ENCODE measurements around the gene EIF4E2. TPM values are rescaled to one million over a fixed set of nuclear protein-coding genes. Genes with fewer than 3 reads are reported as not detected.

Gene EIF4E2
- total RNA-seq, 1 donor from 2014 or later = 68.1 TPM

GRCh38 chr2:232502911-232503808, 47.3 kb upstream of the EIF4E2 start:
- Histone ChIP-seq H3K36me3 (no peaks in the 10 kb centered on the region), H3K4me3 (peak overlapping the region; percentile 47), H3K9me3 (no peaks in the 10 kb centered on the region), H3K27ac (no peak overlapping the region), H3K4me1 (peaks cover 11% of the 10 kb centered on the region), H3K27me3 (ENCODE audit: low read depth) (peaks cover 57% of the 10 kb centered on the region)
- ATAC-seq = peak; percentile 35 to 67
- no peak for DNase-seq
- intact Hi-C loops (cut with DNase I) = no loop called here
- no peak for TF ChIP-seq CTCF (IDR thresholded peaks at IDR 0.05)

- H3K9me3 ChIP-seq = no peaks in the 10 kb centered on the region
- peaks cover 11% of the 10 kb centered on the region for H3K4me1 ChIP-seq
- DNase-seq (no peak), ATAC-seq (no peak)
- H3K27me3 ChIP-seq (ENCODE audit: low read depth) = peaks cover 60% of the 10 kb centered on the region
- no peak overlapping the region for H3K27ac ChIP-seq
- H3K4me3 ChIP-seq = peak overlapping the region; percentile 47
- no peak for TF ChIP-seq CTCF (IDR thresholded peaks at IDR 0.05)
- no peaks in the 10 kb centered on the region for H3K36me3 ChIP-seq
- intact Hi-C loops (cut with DNase I) = no loop called here
These were observed 46.6 kb upstream of the EIF4E2 start for GRCh38 chr2:232503809-232504323.

GRCh38 chr2:232504438-232504837, 46.1 kb upstream of the EIF4E2 start:
- intact Hi-C loops (cut with DNase I) = no loop called here
- no peaks in the 10 kb centered on the region for H3K9me3 ChIP-seq
- H3K27me3 ChIP-seq (ENCODE audit: low read depth) = peaks cover 57% of the 10 kb centered on the region
- ATAC-seq (no peak), DNase-seq (no peak)
- TF ChIP-seq CTCF (IDR thresholded peaks at IDR 0.05) = no peak
- no peak overlapping the region for H3K27ac ChIP-seq
- H3K36me3 ChIP-seq = no peaks in the 10 kb centered on the region
- no peak overlapping the region for H3K4me3 ChIP-seq
- peaks cover 11% of the 10 kb centered on the region for H3K4me1 ChIP-seq

DNA sequence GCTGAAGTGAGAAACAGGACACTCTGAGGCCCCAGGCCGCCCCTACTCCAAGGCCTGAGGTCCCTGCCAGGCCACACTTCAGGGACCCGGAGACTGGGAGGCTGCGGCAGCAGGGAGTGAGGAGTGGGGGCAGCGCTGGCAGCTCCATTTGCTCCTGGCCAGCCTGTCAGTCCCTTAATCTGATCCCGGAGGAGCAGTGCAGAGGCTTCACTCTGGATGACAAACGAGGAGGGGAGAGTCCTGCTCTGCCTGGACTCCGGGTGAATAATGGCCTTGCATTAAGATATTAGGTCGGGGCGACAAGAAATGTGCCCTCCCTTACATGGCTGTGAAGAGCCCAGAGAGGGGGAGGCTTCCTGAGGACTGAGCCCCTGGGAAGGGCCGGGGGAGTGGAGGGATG, 44.6 kb upstream of the EIF4E2 start:
- no peaks in the 10 kb centered on the region for H3K9me3 ChIP-seq
- no peaks in the 10 kb centered on the region for H3K36me3 ChIP-seq
- intact Hi-C loops (cut with DNase I) = no loop called here
- ATAC-seq (no peak), DNase-seq (no peak)
- H3K4me3 ChIP-seq = no peak overlapping the region
- TF ChIP-seq CTCF (IDR thresholded peaks at IDR 0.05) = no peak
- no peak overlapping the region for H3K27ac ChIP-seq
- H3K27me3 ChIP-seq (ENCODE audit: low read depth) = peaks cover 57% of the 10 kb centered on the region
- peaks cover 11% of the 10 kb centered on the region for H3K4me1 ChIP-seq

DNA sequence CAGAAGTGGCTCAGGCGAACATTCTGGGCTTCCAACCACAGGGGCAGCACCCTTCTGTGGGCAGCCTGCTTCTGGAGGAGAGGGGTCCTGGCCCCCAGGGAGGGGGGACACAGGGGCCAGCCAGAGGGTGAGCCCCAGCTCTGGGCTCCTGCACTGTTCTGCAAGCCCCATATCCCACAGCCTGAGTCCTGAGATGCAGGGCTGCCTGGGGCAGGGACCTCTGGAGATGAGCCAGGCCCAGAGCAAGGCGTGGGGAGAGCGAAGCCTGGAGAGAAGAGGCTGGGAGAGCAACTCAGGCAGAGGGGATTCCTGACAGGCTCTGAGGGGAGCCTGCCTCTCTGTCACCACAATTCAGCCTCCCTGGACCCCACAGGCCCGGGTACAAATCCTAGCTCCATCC, 43.8 kb upstream of the EIF4E2 start:
- intact Hi-C loops (cut with DNase I) = no loop called here
- Histone ChIP-seq H3K36me3 (no peaks in the 10 kb centered on the region), H3K4me3 (no peak overlapping the region), H3K9me3 (no peaks in the 10 kb centered on the region), H3K27me3 (ENCODE audit: low read depth) (peaks cover 52% of the 10 kb centered on the region), H3K4me1 (peaks cover 11% of the 10 kb centered on the region), H3K27ac (no peak overlapping the region)
- TF ChIP-seq CTCF (IDR thresholded peaks at IDR 0.05) = no peak
- ATAC-seq (no peak), DNase-seq (no peak)

Measured in lower lobe of right lung (tissue), 2 donors.